ENCODE data around the gene BAZ1A. TPM values are rescaled to one million over a fixed set of nuclear protein-coding genes. Genes with fewer than 3 reads are reported as not detected.

Gene BAZ1A
- total RNA-seq, 1 experiment from 2014 or later = 24.2 TPM

DNA sequence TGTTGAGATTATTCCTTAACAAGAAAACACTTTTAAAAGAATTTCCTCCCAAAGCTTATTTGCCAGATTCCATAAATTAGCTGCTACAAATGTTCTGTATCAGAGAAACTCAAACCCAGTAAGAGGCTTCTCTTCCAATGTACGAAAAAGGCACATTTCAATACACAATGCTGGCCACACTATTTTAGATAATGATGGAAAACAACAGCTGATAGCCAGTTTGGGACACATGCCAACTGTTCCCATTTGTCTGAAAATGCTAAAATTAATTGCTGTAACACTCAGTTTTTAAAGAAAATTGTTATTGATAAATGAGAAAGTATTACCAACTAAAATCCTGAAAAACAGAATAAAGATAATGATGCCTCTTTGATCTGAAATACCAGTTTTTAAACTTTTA, 165.2 kb downstream of the BAZ1A start:
- intact Hi-C loops (cut with micrococcal nuclease) = no loop called here

More for the DNA sequence above, 165.2 kb downstream of the BAZ1A start:
- ChIA-PET CTCF (interaction anchor here (2.4 kb wide), 1 partner anchor 13 kb away, joined by 13 read pairs; no protein-coding TSS in a partner anchor), RAD21 (ENCODE audit: low non-redundant PET in 1 of 2, low total read pairs in 2 of 2, uncharacterized antibody in 2 of 2, unreplicated experiment in 2 of 2) (no interaction called here), POLR2A (interaction anchor here (1.7 kb wide), 1 partner anchor 17 kb away, joined by 6 read pairs; no protein-coding TSS in a partner anchor)
- ATAC-seq (no peak), DNase-seq (ENCODE audit: low read depth, low spot score) (no peak)
- BruUV-seq (replicated peaks) = no TSS peak
- Histone ChIP-seq H3K4me1 (ENCODE audit: control insufficient read depth in 1 of 2, insufficient read depth in 2 of 2, low read length in 2 of 2) (peaks cover 14 to 31% of the 10 kb centered on the region in 2 experiments), H3K9ac (ENCODE audit: low read length) (no peak overlapping the region), H3K9me3 (ENCODE audit: control insufficient read depth in 1 of 2, insufficient read depth in 1 of 2, low read depth in 1 of 2, low read length in 2 of 2) (no peaks in the 10 kb centered on the region), H3K27me3 (ENCODE audit: insufficient read depth, low read length) (no peaks in the 10 kb centered on the region), H2AFZ (ENCODE audit: low read depth, low read length, poor library complexity, severe bottlenecking) (no peak overlapping the region), H3K36me3 (ENCODE audit: control insufficient read depth in 1 of 2, insufficient read depth in 2 of 2, low read length in 2 of 2) (peaks cover 4 to 11% of the 10 kb centered on the region in 2 experiments; a peak in 2 of 4 replicates), H3K4me3 (replicated peaks in 1 of 2; ENCODE audit: low read depth in 1 of 2, low read length in 2 of 2) (no peak overlapping the region), H3K4me2 (ENCODE audit: low read length) (no peak overlapping the region), H3K27ac (ENCODE audit: low read depth, low read length) (no peak overlapping the region), H4K20me1 (ENCODE audit: insufficient read depth) (no peaks in the 10 kb centered on the region), H3K79me2 (ENCODE audit: insufficient read depth, low read length) (peaks cover 29% of the 10 kb centered on the region), H3K9me2 (ENCODE audit: insufficient read depth) (no peaks in the 10 kb centered on the region)
- TF ChIP-seq SIN3A (IDR thresholded peaks at IDR 0.05; ENCODE audit: low read depth) (no peak), TCF7L2 (IDR thresholded peaks at IDR 0.05; ENCODE audit: borderline replicate concordance, extremely low read depth, insufficient read depth, insufficient read length) (no peak), ZFX (IDR thresholded peaks at IDR 0.05) (no peak), POLR2AphosphoS5 (IDR thresholded peaks at IDR 0.05; ENCODE audit: low read depth, low read length) (no peak), FOSL1 (IDR thresholded peaks at IDR 0.05; ENCODE audit: low read depth) (no peak)
- TF ChIP-seq, protein P1, sequence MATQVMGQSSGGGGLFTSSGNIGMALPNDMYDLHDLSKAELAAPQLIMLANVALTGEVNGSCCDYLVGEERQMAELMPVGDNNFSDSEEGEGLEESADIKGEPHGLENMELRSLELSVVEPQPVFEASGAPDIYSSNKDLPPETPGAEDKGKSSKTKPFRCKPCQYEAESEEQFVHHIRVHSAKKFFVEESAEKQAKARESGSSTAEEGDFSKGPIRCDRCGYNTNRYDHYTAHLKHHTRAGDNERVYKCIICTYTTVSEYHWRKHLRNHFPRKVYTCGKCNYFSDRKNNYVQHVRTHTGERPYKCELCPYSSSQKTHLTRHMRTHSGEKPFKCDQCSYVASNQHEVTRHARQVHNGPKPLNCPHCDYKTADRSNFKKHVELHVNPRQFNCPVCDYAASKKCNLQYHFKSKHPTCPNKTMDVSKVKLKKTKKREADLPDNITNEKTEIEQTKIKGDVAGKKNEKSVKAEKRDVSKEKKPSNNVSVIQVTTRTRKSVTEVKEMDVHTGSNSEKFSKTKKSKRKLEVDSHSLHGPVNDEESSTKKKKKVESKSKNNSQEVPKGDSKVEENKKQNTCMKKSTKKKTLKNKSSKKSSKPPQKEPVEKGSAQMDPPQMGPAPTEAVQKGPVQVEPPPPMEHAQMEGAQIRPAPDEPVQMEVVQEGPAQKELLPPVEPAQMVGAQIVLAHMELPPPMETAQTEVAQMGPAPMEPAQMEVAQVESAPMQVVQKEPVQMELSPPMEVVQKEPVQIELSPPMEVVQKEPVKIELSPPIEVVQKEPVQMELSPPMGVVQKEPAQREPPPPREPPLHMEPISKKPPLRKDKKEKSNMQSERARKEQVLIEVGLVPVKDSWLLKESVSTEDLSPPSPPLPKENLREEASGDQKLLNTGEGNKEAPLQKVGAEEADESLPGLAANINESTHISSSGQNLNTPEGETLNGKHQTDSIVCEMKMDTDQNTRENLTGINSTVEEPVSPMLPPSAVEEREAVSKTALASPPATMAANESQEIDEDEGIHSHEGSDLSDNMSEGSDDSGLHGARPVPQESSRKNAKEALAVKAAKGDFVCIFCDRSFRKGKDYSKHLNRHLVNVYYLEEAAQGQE (IDR thresholded peaks at IDR 0.05; ENCODE audit: low read depth) = no peak

Data from HCT116 (cell line).